K562 (cell line): ENCODE measurements around the gene RNPEPL1. TPM values are rescaled to one million over a fixed set of nuclear protein-coding genes. Genes with fewer than 3 reads are reported as not detected.

Source experiments
- CCAR2 ChIP-seq: fragments of 200-400 bp; formaldehyde crosslinking; IDR thresholded peaks from 2 replicates; pipeline ENCODE4 v1.6.1; 2017; ENCODE audit warnings: mild to moderate bottlenecking, low read depth, low read length
- FOSL1 ChIP-seq: fragments of 200-800 bp; sonication (Bioruptor generic); conservative IDR thresholded peaks from 2 replicates; pipeline ENCODE4 v1.6.1; 2016; ENCODE audit warnings: missing genetic modification characterization, missing compliant biosample characterization
- HNRNPL ChIP-seq: fragments of 200-400 bp; formaldehyde crosslinking; IDR thresholded peaks from 2 replicates; pipeline ENCODE4 v1.6.1; 2017; ENCODE audit warnings: low read depth, mild to moderate bottlenecking, low read length
- KLF1 ChIP-seq: fragments of 450-650 bp; IDR thresholded peaks from 2 replicates; pipeline ENCODE4 v1.6.1; 2016; ENCODE audit warnings: missing genetic modification characterization, missing compliant biosample characterization
- MBD2 ChIP-seq: sonication (generic); IDR thresholded peaks from 2 replicates; pipeline ENCODE4 v1.6.1; 2016; ENCODE audit warnings: low read depth, borderline replicate concordance
- MCM3 ChIP-seq: fragments of 450-650 bp; IDR thresholded peaks from 2 replicates; pipeline ENCODE4 v1.6.1; 2016
- NELFE ChIP-seq: IDR thresholded peaks from 2 replicates; pipeline ENCODE4 v1.6.1; 2011; ENCODE audit warnings: mild to moderate bottlenecking; ENCODE audit not compliant: insufficient read depth, insufficient read length
- NFIX ChIP-seq: fragments of 250-450 bp; sonication (Bioruptor Pico); IDR thresholded peaks from 2 replicates; pipeline ENCODE4 v1.4.0; 2020; ENCODE audit warnings: low read depth, mild to moderate bottlenecking, moderate library complexity
- POLR3G ChIP-seq: IDR thresholded peaks from 2 replicates; pipeline ENCODE4 v1.6.1; 2011; ENCODE audit not compliant: insufficient read length, insufficient replicate concordance; ENCODE audit errors: extremely low read depth
- SIRT6 ChIP-seq: IDR thresholded peaks from one replicate; pipeline ENCODE4 v1.6.1; 2012; ENCODE audit warnings: low read depth, mild to moderate bottlenecking, control low read depth, inconsistent platforms, low read length, moderate library complexity
- SIX5 ChIP-seq, 2 experiments: IDR thresholded peaks; 2 replicates each; pipeline ENCODE4 v1.6.1; 2011; ENCODE audit warnings: low read length in 2 of 2, borderline replicate concordance in 1 of 2, low read depth in 1 of 2, mild to moderate bottlenecking in 1 of 2, moderate library complexity in 1 of 2; ENCODE audit not compliant: insufficient read depth in 1 of 2
- SMC3 ChIP-seq: conservative IDR thresholded peaks from 2 replicates; pipeline ENCODE4 v1.6.1; 2011; ENCODE audit warnings: low read depth, low read length, improper control_type of control experiment; ENCODE audit not compliant: insufficient read depth
- SPI1 ChIP-seq: IDR thresholded peaks from 2 replicates; pipeline ENCODE4 v1.6.1; 2011; ENCODE audit warnings: low read depth, low read length, control low read depth, borderline replicate concordance
- SREBF2 ChIP-seq: sonication (generic); formaldehyde crosslinking; IDR thresholded peaks from 2 replicates; pipeline ENCODE4 v1.4.0; 2020; ENCODE audit warnings: mild to moderate bottlenecking, missing genetic modification reagents
- TARDBP ChIP-seq: fragments of 450-650 bp; IDR thresholded peaks from 2 replicates; pipeline ENCODE4 v1.6.1; 2016
- XRCC5 ChIP-seq: fragments of 200-400 bp; formaldehyde crosslinking; IDR thresholded peaks from 2 replicates; pipeline ENCODE4 v1.6.1; 2017; ENCODE audit warnings: low read depth, mild to moderate bottlenecking, low read length
- ZNF212 ChIP-seq: fragments of 450-650 bp; formaldehyde crosslinking; IDR thresholded peaks from 2 replicates; pipeline ENCODE4 v1.4.0; 2020; ENCODE audit warnings: mild to moderate bottlenecking
- ZNF398 ChIP-seq: fragments of 250-450 bp; sonication (Bioruptor Pico); IDR thresholded peaks from 2 replicates; pipeline ENCODE4 v1.8.0; 2021; ENCODE audit warnings: moderate library complexity, mild to moderate bottlenecking, inconsistent platforms
- ZNF764 ChIP-seq: fragments of 250-450 bp; sonication (Bioruptor Pico); IDR thresholded peaks from 2 replicates; pipeline ENCODE4 v1.4.0; 2020; ENCODE audit warnings: low read depth, mild to moderate bottlenecking, moderate library complexity
- ZNF785 ChIP-seq: fragments of 250-450 bp; sonication (Bioruptor Pico); IDR thresholded peaks from 2 replicates; pipeline ENCODE4 v1.4.0; 2020; ENCODE audit warnings: mild to moderate bottlenecking
- polyA plus RNA-seq, 8 experiments: library from polyadenylated mRNA; depleted of rRNA in 4 of 8; stranded (reverse) in 5 of 8; unstranded in 3 of 8; fragments of >200 nt; fragmentation: Nextera tagmentation in 2 of 8; fragmentation: Illumina TruSeq in 1 of 8; extraction: Ambion mirVana in 2 of 8; extraction: Trizol in 1 of 8; gene quantifications; 2 replicates each; pipeline versions ENCODE4 v1.2.1 to v1.2.3, GENCODE V29; 2011 to 2014; ENCODE audit warnings: inconsistent platforms in 1 of 8, missing spikeins in 1 of 8
- total RNA-seq, 7 experiments: library from RNA; depleted of rRNA in 6 of 7; stranded (reverse); fragments of >200 nt in 6 of 7; fragmentation: Illumina TruSeq in 2 of 7; extraction: Trizol in 2 of 7; gene quantifications; 2 replicates each; pipeline versions ENCODE4 v1.2.1 to v1.2.3, GENCODE V29; 2011 to 2021; ENCODE audit warnings: low replicate concordance in 1 of 7
- TF ChIP-seq, protein P1 (sequence below): fragments of 200-800 bp; sonication (Bioruptor generic); IDR thresholded peaks from 2 replicates; pipeline ENCODE4 v1.6.1; 2017; ENCODE audit warnings: missing genetic modification characterization, missing compliant biosample characterization
- TF ChIP-seq, protein P2 (sequence below): sonication (generic); formaldehyde crosslinking; IDR thresholded peaks from 2 replicates; pipeline ENCODE4 v1.8.1; 2023; ENCODE audit warnings: mild to moderate bottlenecking, missing genetic modification reagents
- TF ChIP-seq, protein P3 (sequence below): fragments of 450-650 bp; IDR thresholded peaks from 2 replicates; pipeline ENCODE4 v1.6.1; 2014; ENCODE audit warnings: low read depth, mild to moderate bottlenecking, moderate library complexity, borderline replicate concordance

RNPEPL1 gene
- total and polyA plus RNA-seq, 9 of the 15 experiments (the other 6 are each of a cell fraction or from before 2014, with no cell fraction given): 0.07 to 38.7 (median 5.6) TPM

- TF ChIP-seq NFIX (CRISPR knock-in tag) (peak; percentile 84), NELFE (no peak), MBD2 (no peak), SIX5 (IDR thresholded peaks at IDR 0.05; ENCODE audit: borderline replicate concordance in 1 of 2, insufficient read depth in 1 of 2, low read depth in 1 of 2, low read length in 2 of 2) (no peak), SIRT6 (no peak), SPI1 (peak; percentile 72; the same call in 1 of the 2 replicates), POLR3G (no peak), ZNF785 (no peak), ZNF764 (CRISPR knock-in tag) (no peak), XRCC5 (no peak), FOSL1 (no peak), TARDBP (no peak), MCM3 (no peak), SMC3 (peak; percentile 37), CCAR2 (no peak), SREBF2 (CRISPR knock-in tag) (no peak), HNRNPL (no peak), KLF1 (tag) (no peak), ZNF212 (CRISPR knock-in tag) (no peak), ZNF398 (CRISPR knock-in tag) (no peak)
- TF ChIP-seq, protein P1, sequence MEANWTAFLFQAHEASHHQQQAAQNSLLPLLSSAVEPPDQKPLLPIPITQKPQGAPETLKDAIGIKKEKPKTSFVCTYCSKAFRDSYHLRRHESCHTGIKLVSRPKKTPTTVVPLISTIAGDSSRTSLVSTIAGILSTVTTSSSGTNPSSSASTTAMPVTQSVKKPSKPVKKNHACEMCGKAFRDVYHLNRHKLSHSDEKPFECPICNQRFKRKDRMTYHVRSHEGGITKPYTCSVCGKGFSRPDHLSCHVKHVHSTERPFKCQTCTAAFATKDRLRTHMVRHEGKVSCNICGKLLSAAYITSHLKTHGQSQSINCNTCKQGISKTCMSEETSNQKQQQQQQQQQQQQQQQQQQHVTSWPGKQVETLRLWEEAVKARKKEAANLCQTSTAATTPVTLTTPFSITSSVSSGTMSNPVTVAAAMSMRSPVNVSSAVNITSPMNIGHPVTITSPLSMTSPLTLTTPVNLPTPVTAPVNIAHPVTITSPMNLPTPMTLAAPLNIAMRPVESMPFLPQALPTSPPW (CRISPR knock-in tag): no peak
- TF ChIP-seq, protein P2, sequence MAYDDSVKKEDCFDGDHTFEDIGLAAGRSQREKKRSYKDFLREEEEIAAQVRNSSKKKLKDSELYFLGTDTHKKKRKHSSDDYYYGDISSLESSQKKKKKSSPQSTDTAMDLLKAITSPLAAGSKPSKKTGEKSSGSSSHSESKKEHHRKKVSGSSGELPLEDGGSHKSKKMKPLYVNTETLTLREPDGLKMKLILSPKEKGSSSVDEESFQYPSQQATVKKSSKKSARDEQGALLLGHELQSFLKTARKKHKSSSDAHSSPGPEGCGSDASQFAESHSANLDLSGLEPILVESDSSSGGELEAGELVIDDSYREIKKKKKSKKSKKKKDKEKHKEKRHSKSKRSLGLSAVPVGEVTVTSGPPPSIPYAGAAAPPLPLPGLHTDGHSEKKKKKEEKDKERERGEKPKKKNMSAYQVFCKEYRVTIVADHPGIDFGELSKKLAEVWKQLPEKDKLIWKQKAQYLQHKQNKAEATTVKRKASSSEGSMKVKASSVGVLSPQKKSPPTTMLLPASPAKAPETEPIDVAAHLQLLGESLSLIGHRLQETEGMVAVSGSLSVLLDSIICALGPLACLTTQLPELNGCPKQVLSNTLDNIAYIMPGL (CRISPR knock-in tag): no peak
- TF ChIP-seq, protein P3, sequence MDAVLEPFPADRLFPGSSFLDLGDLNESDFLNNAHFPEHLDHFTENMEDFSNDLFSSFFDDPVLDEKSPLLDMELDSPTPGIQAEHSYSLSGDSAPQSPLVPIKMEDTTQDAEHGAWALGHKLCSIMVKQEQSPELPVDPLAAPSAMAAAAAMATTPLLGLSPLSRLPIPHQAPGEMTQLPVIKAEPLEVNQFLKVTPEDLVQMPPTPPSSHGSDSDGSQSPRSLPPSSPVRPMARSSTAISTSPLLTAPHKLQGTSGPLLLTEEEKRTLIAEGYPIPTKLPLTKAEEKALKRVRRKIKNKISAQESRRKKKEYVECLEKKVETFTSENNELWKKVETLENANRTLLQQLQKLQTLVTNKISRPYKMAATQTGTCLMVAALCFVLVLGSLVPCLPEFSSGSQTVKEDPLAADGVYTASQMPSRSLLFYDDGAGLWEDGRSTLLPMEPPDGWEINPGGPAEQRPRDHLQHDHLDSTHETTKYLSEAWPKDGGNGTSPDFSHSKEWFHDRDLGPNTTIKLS: no peak
These were observed 36.1 kb downstream of the RNPEPL1 start (continued) for GRCh38 chr2:240604291-240604938.
